GM19324 (cell line): ENCODE measurements around the gene SLC36A3.
"Not testable (repeated sequence)": the region's sequence is repeated elsewhere in the genome, so short reads cannot be mapped to it uniquely, and the experiment has no call there.

Source experiments
- ATAC-seq: cut with Tn5 transposase; IDR thresholded peaks from one replicate; pipeline ENCODE4 v1.9.1; 2021; ENCODE audit warnings: mild to moderate bottlenecking, moderate library complexity; ENCODE audit not compliant: unreplicated experiment, low FRiP score

Gene SLC36A3

DNA sequence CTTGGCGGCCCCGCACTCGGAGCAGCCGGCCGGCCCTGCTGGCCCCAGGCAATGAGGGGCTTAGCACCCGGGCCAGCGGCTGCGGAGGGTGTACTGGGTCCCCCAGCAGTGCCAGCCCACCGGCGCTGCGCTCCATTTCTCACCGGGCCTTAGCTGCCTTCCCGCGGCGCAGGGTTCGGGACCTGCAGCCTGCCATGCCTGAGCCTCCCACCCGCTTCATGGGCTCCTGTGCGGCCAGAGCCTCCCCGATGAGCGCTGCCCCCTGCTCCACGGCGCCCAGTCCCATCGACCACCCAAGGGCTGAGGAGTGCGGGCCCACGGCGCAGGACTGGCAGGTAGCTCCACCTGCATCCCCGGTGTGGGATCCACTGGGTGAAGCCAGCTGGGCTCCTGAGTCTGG is 5.7 kb upstream of the SLC36A3 start:
- not testable (repeated sequence) for ATAC-seq

DNA sequence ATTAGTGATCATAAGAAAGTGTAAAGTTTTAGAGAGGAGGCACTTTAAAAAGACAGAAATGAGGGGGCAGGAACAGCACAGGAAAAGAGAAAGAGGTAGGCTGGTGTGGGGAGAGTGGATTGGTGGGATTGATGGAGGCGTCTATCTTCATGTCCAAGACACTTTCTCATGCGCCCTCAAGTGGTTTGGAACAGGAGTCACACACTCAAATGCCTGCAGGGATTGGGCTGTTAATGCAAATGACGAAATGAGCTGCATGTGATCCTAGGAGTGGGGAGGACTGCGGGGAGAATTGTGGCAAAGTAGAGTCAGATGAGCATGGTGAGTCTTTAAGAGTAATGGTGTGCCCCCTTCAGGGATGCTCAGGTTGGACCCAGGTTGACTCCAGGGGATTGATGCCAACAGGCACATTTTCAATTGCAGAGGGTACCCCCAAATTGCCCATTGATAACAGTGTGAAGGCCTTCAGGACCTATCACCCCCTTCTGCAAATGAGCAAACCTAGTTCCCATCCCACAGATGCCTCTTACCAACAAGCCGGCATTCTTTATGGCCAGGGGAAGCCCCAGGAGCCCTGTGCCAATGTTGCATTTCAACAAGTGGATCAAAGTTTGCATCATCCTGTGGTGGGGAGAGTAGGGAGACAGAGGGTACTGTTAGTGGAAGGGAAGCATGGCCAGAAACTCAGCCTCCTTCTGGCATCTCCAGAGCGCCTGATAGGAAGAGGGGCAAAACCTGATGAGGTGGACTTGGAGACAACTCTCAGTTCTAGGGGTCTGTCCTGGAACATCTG is 5.3 kb downstream of the SLC36A3 start:
- no peak for ATAC-seq

DNA sequence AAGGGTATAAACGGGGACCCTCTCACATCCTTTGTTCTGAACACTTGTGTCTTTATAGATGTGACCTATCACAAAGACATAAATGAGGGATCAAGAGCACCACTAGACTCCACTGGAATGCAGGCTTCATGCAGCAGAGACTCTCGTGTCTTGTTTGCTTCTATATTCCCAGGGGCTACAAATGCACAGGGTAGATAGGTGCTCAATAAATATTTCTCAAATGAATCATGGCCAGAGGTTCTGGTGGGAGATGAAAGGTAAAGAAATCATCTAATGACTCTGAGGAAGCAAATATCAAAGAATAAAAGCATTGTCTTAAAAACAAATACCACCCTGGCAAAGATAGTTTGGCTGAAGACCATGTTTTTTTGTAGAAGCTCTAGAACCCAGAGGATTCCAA is 6.6 kb downstream of the SLC36A3 start:
- ATAC-seq: no peak

DNA sequence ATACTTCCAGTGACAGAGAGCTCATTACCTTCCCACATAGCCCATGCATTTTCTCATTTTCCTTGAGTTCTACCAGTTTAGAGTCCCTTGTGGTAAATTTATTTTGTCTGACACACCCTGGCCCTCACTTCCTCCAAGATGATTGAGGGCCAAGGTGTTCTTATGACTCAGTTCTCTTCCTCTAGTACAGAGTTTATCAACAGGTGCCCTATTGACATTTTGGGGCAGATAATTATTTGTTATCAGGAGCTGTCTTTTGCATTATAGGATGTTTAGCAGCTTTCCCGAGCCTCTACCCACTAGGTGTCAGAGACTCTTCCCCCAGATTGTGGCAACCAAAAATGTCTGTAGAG is 7.1 kb downstream of the SLC36A3 start:
- no peak for ATAC-seq

DNA sequence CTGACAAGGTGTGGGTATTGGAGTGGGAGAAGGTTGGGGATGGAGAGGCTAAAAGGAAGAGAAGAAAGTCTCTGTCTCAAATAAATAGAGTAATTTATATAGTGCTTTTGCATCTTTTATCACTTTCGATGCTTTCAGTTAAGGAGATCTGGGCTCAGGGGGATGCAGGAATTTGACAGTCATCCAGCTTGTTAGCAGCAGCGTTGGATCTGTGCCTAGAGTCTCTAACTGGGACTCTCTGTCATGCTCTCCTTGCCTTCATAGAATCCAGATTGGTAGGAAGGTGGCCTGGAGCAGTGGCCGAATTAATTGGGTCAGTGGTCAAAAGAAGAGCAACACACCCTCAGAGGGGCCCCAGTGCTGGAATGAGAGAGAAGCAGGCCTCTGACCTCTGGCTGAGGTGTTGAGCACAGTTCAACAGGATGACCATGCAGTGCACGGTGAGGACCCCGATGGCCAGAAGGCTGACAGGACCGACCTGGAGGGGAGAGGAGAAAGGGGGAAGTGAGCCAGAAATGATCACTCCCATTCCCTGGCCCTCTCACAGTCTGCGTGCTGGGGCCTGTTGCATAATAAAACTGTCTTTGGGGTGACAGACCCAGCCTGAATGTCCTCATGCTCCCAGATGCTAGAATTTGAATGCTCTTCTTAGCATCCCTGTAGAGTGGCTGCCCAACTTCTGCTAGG is 7.6 kb downstream of the SLC36A3 start:
- ATAC-seq: no peak

DNA sequence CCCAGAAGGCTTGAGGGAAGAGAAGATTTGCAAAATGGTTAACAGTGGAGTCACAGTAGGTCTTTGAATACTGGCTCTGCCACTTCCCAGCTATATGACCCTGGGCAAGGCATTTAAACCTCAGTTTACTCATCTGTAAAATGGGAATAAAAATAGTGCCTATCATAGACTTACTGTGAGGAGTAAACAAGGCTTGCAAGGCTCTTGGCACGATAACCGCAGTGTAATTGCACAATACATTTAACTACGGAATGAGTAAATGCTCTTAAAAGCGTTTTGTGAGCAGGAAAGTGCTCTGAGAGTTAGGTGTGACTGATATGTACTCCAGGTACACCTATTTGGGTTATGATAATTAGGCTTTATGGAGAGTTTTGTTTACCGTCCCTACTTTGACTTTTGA is 8.4 kb downstream of the SLC36A3 start:
- ATAC-seq: no peak

DNA sequence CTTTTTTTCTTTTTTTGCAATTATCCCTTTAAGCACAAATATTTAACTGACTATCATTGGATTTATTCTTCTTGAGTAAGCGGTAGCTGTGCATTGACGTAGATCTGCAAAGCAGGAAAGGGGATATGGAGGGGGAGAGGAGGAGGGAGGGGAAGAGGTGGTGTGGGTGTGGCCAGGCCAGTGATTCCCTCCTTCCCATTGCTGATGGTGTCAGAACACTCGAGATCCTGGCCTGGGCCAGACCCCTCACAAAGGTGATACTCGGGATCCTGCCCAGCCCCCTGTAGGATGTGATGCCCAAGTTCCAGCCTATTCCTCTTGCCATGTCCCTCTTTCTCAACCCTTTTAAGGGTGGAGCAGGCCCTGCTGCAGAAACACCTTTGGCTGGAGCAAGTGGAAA is 9.9 kb downstream of the SLC36A3 start:
- no peak for ATAC-seq

DNA sequence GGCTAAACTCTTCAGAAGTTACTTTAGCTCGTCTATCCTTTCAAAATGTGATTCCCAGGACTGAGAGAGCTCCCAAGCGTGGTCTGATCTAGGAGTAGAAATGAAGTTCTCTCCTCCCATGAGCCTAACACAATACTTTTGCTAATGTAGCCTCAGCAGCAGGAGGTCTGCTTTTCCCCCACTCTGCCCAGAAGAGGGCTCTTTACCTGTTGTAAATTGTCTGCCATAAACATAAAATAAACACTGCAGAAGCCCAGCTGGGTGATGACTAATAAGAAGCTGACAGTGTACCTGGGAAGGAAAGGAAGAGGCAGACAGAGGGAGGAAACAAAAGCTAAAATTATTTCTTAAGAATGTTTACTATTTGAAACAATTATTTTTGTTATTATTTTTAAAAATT is 15.4 kb downstream of the SLC36A3 start:
- no peak for ATAC-seq

DNA sequence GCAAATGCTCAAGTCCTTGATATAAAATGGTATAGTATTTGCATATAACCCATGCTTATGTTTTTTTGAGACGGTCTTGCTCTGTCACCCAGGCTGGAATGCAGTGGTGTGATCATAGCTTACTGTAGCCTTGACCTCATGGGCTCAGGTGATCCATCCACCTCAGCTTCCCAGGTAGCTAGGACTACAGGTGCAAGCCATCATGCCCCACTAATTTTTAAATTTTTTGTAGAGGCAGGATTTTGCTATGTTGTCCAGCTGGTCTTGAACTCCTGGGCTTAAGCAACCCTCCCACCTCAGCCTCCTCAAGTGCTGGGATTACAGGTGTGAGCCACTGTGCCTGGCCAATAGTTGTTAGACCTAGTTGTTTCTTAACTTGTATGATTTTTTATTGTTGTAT is 17.3 kb downstream of the SLC36A3 start:
- ATAC-seq: no peak

DNA sequence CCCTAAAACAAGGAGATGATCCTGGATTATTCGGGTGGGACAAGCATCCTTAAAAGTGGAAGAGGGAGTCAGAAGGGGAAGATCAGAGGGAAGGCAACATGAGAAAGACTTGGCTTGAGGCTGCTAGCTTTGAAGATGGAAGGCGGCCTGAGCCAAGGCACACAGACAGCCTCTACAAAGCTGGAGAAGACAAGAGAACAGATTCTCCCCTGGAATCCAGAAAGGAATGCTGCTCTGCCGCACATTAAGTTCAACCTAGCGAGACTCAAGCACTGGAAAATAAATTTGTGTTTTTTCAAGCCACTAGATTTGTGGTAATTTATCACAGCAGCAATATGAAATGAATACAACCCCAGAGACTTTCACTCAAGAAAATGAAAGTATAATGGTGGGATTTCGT is 17.9 kb downstream of the SLC36A3 start:
- no peak for ATAC-seq

DNA sequence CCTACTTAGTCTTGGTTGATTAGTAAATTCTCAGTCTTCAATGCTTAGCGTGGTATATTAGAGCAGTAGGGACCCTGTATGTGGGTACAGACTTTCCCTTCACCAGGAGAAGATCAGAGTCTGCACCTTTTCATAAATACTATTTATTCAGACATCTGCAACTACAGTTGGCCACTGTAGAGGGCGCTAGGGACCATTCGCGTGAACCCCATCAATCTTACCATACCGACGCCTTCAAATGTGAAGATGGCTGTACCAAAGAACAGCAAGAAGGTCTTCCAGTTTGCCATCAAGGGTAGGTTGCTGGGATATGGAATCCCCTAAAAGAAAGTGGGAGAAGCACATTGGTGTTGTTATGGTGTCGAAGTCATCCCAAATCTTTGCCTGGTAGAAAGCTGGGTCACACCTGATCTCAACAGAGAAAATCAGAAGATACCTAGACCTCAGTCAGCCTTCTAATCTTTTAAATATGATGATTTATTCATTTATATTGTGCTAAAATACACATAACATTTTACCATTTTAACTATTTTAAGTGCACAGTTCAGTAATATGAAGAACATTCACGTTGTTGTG is 19.1 kb downstream of the SLC36A3 start:
- no peak for ATAC-seq

DNA sequence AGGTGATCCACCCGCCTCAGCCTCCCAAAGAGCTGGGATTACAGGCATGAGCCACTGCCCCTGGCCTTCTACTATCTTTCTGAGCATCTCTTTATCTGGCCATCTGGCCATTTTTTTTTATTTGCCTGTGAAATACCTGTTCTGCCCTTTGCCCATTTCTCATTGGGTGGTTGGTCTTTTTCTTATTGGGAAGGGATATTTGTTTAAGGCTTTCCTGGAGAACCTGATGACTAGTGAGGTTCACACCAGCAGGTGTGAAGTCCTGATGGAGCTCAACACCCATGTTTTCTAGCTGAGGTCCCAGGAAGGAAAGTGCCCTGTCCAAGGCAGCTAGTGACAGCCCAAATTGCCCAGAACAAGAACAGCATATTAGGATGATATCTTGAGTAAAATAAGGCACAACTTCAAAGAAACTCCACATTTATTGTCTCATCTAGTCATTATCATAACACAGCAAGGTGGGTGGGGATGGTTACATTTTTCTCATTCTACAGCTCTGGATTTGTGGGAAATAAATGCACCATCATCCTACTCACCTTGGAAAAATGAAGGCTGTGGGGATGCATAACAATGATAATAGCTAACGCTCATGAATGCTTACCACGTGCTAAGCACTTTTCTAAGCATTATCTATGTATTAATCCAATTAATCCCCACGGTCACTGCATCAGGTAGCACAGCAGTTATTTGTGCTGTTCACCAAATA is 20.3 kb downstream of the SLC36A3 start:
- ATAC-seq: no peak

DNA sequence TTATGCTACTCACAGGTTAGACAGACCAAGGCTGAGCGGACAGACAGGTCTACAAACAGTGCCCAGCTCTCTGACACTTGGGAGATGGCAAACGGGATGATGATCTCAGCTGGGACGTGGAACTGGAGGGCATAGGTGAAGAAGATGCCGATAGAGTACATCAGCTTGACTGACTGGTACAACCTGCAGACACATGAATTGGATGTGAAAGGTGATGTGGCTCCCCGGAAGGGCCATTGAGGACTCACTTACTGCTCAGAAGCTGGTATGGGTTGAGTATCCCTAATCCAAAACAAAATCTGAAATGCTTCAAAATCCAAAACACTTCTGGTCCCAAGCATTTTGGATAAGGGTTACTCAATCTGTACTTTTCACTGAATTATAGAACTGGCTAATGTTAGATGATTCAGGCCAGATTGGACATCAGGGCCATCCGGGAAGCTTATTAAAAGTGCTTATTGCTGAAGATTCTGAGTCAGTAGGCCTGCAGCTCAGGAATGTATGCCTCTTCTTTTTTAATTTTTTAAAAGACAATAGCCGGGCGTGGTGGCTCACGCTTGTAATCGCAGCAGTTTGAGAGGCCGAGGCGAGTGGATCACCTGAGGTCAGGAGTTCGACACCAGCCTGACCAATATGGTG is 22.4 kb downstream of the SLC36A3 start:
- no peak for ATAC-seq

DNA sequence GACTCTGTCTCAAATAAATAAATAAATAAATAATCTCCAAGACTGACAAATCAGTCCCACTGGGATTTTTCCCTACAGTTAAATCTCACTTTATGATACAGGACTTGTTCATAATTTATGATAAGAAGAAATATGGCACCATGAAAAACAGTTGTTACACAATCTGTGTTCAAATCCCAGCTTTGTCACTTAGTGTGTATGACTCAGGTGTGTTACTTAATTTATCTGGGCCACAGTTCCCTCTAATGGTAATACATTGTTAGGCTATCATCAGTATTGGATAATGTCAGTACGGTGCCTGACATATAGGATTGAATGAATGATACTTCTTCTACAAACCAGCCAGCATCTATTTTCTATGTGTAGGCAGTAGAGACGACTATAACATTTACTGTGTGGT is 23.1 kb downstream of the SLC36A3 start:
- ATAC-seq: no peak

DNA sequence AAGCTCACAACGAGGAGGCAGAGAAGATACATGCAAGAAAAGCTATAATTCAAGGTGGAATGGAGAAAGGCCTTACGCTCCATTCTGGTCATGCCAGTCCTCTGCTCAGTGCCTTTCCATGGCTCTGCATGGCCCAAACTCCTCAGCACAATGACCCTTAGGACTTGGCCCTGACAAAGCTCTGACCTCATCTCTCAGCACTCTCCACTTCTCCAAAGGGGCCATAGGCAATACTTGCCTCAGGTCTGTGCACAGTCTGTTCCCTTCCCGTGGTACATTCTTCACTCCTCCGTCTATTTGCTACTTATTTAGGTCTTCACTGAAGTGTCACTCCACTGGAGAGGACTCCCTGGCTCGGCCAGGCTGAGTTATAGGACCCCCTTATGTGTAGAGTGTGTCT is 24.7 kb downstream of the SLC36A3 start:
- ATAC-seq: no peak

DNA sequence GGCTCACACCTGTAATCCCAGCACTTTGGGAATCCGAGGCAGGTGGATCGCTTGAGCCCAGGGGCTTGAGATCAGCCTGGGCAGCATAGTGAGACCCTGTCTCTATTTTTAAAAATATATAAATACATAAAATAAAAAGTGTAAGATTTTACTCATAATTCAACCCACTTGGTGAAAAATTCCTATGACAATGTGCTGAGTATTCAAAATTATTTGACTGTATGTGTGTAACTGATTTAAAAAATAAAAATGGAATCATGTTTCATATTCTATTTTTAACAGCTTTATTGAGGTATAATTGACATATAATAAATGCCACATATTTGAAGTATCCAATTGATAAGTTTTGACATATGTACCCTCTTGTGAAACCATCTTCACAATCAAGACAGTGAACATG is 27.8 kb downstream of the SLC36A3 start:
- no peak for ATAC-seq

DNA sequence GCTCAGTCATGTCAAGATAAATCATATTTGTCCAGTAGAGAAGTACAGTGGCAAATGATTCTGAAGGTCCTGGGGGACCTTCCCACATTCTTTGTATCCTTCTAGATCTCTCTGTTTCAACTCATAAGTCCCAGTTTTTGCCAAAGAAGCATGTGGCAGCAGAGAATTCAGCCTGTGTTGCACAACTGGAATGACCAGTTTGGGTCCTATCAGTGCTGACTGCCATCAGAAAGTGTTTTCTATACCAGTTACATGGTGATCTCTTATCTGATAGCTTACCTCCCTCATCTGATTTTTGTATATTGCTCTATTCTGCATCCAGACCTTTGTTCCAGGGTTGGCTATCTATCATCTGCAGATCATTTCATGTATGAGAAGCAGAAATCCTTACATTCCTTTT is 28.9 kb downstream of the SLC36A3 start:
- ATAC-seq: no peak

DNA sequence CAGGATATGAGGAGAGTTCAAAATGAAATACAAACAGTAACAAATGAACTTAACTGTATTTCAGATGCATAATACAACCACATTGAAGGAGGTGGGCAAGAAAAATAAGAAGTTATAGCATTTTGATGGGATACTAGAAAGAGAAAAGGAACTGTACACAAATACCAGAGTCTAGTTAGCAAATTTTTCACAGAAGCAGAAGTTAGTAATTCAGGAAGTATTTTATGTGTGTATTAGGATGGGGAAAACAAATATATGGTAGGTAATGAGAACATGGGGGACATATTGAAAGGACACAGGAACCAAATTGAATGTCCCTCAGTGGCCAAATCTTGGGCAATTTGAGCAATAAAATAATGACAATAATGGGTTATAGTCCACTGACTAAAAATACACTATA is 32.2 kb downstream of the SLC36A3 start:
- no peak for ATAC-seq

DNA sequence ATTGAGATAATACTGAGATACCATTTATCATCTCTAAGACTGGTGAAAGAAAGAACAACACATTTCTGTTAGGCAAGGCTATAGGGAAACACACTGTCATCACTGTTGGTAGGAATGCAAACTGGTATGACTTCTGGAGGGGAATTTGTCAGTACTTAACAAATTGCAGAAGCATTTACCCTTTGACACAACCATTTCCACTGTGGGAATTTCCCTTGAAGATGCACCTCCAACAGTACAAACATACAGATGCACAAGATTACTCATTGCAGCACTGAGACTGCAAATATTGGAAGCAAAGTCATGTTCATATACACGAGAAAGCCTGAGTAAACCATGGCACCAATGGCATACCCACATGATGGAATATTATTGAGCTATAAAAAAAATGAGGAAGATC is 33.0 kb downstream of the SLC36A3 start:
- peak; percentile 57 for ATAC-seq

DNA sequence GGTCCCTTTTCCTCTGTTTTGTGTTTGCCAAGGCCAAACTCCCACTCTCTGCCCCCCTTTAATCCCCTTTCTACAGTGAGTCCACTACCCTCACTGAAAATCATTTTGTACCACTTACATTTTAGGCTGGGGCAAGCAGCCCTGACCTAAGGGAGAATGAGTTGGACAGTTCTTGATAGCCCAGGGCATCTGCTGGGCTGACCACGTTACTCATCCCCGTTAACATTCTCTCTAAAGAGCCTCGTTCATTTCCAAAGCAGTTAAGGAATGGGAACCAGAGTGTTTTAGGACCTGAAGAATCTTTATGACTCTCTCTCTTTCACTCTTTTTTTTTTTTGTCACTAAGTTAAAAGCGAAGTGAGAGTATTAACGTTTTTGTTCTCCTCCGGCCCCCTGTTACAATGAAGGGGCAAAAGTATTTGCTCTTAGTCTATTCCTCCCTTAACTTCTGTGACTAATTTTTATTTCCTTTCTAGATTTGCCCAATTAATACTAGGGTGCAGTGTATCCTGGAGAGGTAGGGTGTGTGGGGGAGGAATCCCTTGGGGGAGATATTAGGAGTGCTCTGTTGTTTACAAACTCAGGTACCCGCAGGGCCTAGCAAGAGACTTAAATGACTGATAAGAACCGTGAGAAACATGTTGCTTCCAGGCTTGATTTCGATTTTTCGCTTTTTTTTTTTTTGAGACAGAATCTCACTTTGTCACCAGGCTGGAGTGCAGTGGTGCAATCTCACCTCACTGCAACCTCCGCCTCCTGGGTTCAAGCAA is 35.9 kb downstream of the SLC36A3 start:
- ATAC-seq: no peak
